Thyroid gland (tissue), 4 donors: ENCODE results near the gene HOXA2. TPM values are rescaled to one million over a fixed set of nuclear protein-coding genes. Genes with fewer than 3 reads are reported as not detected.
A peak's percentile ranks its signal among the peaks of the same experiment; 100 is the strongest.

ENCODE experiments used
- DNase-seq, 2 donors: peaks; one replicate each; pipeline ENCODE4 v3.0.0-alpha.2; 2019
- H3K27ac ChIP-seq, 3 donors: fragments of 200-600 bp; sonication (generic); 1 replicate in 2 of 3; 2 replicates in 1 of 3; pipeline ENCODE4 v1.5.1; 2016 to 2019; ENCODE audit warnings: mild to moderate bottlenecking in 1 of 3, moderate library complexity in 1 of 3
- H3K27me3 ChIP-seq: fragments of 200-600 bp; sonication (generic); one replicate; pipeline ENCODE4 v1.5.1; 2019
- H3K36me3 ChIP-seq, 2 donors: fragments of 200-600 bp; sonication (generic); one replicate each; pipeline ENCODE4 v1.5.1; 2016 to 2019
- H3K4me1 ChIP-seq, 2 donors: fragments of 200-600 bp; sonication (generic); one replicate each; pipeline ENCODE4 v1.5.1; 2017 to 2019
- H3K4me3 ChIP-seq, 3 donors: fragments of 200-600 bp; sonication (generic); replicated peaks in 1 of 3; 1 replicate in 2 of 3; 2 replicates in 1 of 3; pipeline ENCODE4 v1.5.1; 2016; ENCODE audit warnings: mild to moderate bottlenecking in 1 of 3
- H3K9me3 ChIP-seq: fragments of 200-600 bp; sonication (generic); one replicate; pipeline ENCODE4 v1.5.1; 2017
- POLR2A ChIP-seq, 2 donors: fragments of 450-650 bp; IDR thresholded peaks; one replicate each; pipeline ENCODE4 v1.6.1; 2017; ENCODE audit warnings: antibody characterized with exemption in 2 of 2, mild to moderate bottlenecking in 2 of 2, moderate library complexity in 1 of 2
- WGBS, 2 donors: methylation state at CpG; one replicate each; pipeline ENCODE4 v1.1.5; 2017; 5-methylcytosine and 5-hydroxymethylcytosine counted together
- intact Hi-C: fragments of 100-400 bp; cut with DNase I; formaldehyde crosslinking; loops from one replicate; pipeline ENCODE4 v1.15.1; 2023
- total RNA-seq, 4 donors: library from RNA; depleted of rRNA; stranded (reverse); fragments of >200 nt; gene quantifications; one replicate each; pipeline ENCODE4 v1.2.3, GENCODE V29; 2016
- TF ChIP-seq, protein P1 (sequence below), 6 experiments: fragments of 200-600 bp in 3 of 6; fragments of 450-650 bp in 3 of 6; sonication (generic) in 3 of 6; IDR thresholded peaks; one replicate each; pipeline ENCODE4 v1.5.1; 2016 to 2019; ENCODE audit warnings: antibody characterized with exemption in 6 of 6, mild to moderate bottlenecking in 2 of 6, inconsistent platforms in 1 of 6, moderate library complexity in 1 of 6

Gene HOXA2
- total RNA-seq, 4 donors from 2014 or later: 0.73 to 2.7 (median 1.7) TPM

GRCh38 chr7:27112955-27113949 is 10.8 kb upstream of the HOXA2 start:
- Histone ChIP-seq H3K9me3 (no peaks in the 10 kb centered on the region), H3K4me1 (peaks cover 0 to 15% of the 10 kb centered on the region in 2 donors), H3K27ac (peak overlapping the region; percentile 30 to 86 (median 85)), H3K4me3 (peak overlapping the region in 1 of 3 donors; percentile 40), H3K27me3 (peaks cover 46% of the 10 kb centered on the region), H3K36me3 (no peaks in the 10 kb centered on the region)
- 10 to 14% methylated on average over 26 to 36 of the region's 57 CpGs for whole genome bisulfite sequencing, 2 donors
- intact Hi-C loops: no loop called here
- TF ChIP-seq, protein P1, sequence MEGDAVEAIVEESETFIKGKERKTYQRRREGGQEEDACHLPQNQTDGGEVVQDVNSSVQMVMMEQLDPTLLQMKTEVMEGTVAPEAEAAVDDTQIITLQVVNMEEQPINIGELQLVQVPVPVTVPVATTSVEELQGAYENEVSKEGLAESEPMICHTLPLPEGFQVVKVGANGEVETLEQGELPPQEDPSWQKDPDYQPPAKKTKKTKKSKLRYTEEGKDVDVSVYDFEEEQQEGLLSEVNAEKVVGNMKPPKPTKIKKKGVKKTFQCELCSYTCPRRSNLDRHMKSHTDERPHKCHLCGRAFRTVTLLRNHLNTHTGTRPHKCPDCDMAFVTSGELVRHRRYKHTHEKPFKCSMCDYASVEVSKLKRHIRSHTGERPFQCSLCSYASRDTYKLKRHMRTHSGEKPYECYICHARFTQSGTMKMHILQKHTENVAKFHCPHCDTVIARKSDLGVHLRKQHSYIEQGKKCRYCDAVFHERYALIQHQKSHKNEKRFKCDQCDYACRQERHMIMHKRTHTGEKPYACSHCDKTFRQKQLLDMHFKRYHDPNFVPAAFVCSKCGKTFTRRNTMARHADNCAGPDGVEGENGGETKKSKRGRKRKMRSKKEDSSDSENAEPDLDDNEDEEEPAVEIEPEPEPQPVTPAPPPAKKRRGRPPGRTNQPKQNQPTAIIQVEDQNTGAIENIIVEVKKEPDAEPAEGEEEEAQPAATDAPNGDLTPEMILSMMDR (IDR thresholded peaks at IDR 0.05): no peak
- no peak for TF ChIP-seq POLR2A (IDR thresholded peaks at IDR 0.05)
- DNase-seq: no peak

GRCh38 chr7:27112361-27112760 is 9.9 kb upstream of the HOXA2 start:
- WGBS, 2 donors: 19 to 22% methylated on average over 4 of the region's 4 CpGs
- TF ChIP-seq POLR2A (IDR thresholded peaks at IDR 0.05): no peak
- TF ChIP-seq, protein P1 (IDR thresholded peaks at IDR 0.05): no peak
- Histone ChIP-seq H3K27me3 (peaks cover 45% of the 10 kb centered on the region), H3K9me3 (no peaks in the 10 kb centered on the region), H3K36me3 (no peaks in the 10 kb centered on the region), H3K27ac (peak overlapping the region in 1 of 3 donors; percentile 86), H3K4me3 (no peak overlapping the region), H3K4me1 (peaks cover 0 to 11% of the 10 kb centered on the region in 2 donors)
- DNase-seq: no peak
- intact Hi-C loops: no loop called here

- DNase-seq: no peak
- peaks cover 41% of the 10 kb centered on the region for H3K27me3 ChIP-seq
- H3K4me3 ChIP-seq: no peak overlapping the region
- H3K27ac ChIP-seq: peak overlapping the region; percentile 38 to 86 (median 65)
- H3K4me1 ChIP-seq: peaks cover 0 to 11% of the 10 kb centered on the region in 2 donors
- intact Hi-C loops: no loop called here
- H3K36me3 ChIP-seq: no peaks in the 10 kb centered on the region
- WGBS, 2 donors: 14 to 20% methylated on average over 4 of the region's 4 CpGs
- TF ChIP-seq POLR2A (IDR thresholded peaks at IDR 0.05): no peak
- H3K9me3 ChIP-seq: no peaks in the 10 kb centered on the region
Observed at GRCh38 chr7:27111751-27112277, 9.3 kb upstream of the HOXA2 start.

- H3K9me3 ChIP-seq: no peaks in the 10 kb centered on the region
- DNase-seq: no peak
- peak overlapping the region; percentile 52 to 86 (median 65) for H3K27ac ChIP-seq
- H3K36me3 ChIP-seq: no peaks in the 10 kb centered on the region
- peaks cover 41% of the 10 kb centered on the region for H3K27me3 ChIP-seq
- intact Hi-C loops: no loop called here
- H3K4me1 ChIP-seq: peaks cover 0 to 11% of the 10 kb centered on the region in 2 donors
- TF ChIP-seq, protein P1 (IDR thresholded peaks at IDR 0.05): no peak
- TF ChIP-seq POLR2A (IDR thresholded peaks at IDR 0.05): no peak
- no peak overlapping the region for H3K4me3 ChIP-seq
- 16 to 17% methylated on average over 5 to 6 of the region's 6 CpGs for WGBS, 2 donors
Observed at GRCh38 chr7:27111042-27111750, 8.7 kb upstream of the HOXA2 start.
